ENCODE data around the gene DAB1.

DNA sequence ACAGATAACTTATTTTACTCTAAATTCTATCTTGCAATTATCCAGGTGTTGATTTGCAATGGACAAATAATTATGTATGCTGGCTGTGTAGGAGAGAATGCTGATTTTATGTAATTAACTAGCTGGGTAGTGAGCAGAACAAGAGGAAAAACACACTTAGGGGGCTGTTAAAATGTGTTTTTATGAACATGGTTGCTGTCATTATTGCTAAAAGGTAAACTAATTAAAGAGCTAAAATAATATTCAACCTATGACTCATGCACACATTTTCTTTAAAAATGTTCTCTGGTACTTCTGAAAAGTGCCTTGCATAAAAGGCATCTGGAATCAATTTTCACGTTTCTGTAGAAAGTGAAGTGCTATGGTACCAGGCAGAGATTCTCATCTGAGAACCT is 265.3 kb downstream of the DAB1 start:
- TF ChIP-seq, protein P1, sequence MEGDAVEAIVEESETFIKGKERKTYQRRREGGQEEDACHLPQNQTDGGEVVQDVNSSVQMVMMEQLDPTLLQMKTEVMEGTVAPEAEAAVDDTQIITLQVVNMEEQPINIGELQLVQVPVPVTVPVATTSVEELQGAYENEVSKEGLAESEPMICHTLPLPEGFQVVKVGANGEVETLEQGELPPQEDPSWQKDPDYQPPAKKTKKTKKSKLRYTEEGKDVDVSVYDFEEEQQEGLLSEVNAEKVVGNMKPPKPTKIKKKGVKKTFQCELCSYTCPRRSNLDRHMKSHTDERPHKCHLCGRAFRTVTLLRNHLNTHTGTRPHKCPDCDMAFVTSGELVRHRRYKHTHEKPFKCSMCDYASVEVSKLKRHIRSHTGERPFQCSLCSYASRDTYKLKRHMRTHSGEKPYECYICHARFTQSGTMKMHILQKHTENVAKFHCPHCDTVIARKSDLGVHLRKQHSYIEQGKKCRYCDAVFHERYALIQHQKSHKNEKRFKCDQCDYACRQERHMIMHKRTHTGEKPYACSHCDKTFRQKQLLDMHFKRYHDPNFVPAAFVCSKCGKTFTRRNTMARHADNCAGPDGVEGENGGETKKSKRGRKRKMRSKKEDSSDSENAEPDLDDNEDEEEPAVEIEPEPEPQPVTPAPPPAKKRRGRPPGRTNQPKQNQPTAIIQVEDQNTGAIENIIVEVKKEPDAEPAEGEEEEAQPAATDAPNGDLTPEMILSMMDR (conservative IDR thresholded peaks at IDR 0.05 in 1 of 2, IDR thresholded peaks at IDR 0.05 in 1 of 2; ENCODE audit: extremely low read depth in 1 of 2, insufficient read depth in 1 of 2, low read depth in 1 of 2, low read length in 2 of 2) = no peak
- no peak for TF ChIP-seq EZH2 (IDR thresholded peaks at IDR 0.05; ENCODE audit: borderline replicate concordance, low read length)
